SK-N-SH (cell line): ENCODE measurements around the gene OR2M3. TPM values are rescaled to one million over a fixed set of nuclear protein-coding genes. Genes with fewer than 3 reads are reported as not detected.
"Not testable (repeated sequence)": the region's sequence is repeated elsewhere in the genome, so short reads cannot be mapped to it uniquely, and the experiment has no call there.

Experiments
- CTCF ChIA-PET: fragments of 300-600, 350-600 bp; formaldehyde crosslinking; extraction: SDS; loops from one replicate; lab custom pipeline; 2021; lab: Yijun Ruan, JAX
- POLR2A ChIA-PET: fragments of 350-600 bp; sonication (Branson Sonifier 250); formaldehyde crosslinking; extraction: SDS; loops from one replicate; lab custom pipeline; 2020; ENCODE audit warnings: antibody characterized with exemption, inconsistent platforms; lab: Yijun Ruan, JAX
- DNase-seq: peaks from one replicate; pipeline ENCODE4 v3.0.0; 2012
- H2AFZ ChIP-seq: fragments of 200-600 bp; sonication (generic); 2 replicates; pipeline ENCODE4 v1.8.1; 2016; ENCODE audit warnings: antibody characterized with exemption, mild to moderate bottlenecking, low read depth
- H3F3A ChIP-seq: fragments of 200-600 bp; sonication (generic); replicated peaks from 2 replicates; pipeline ENCODE3; 2016; ENCODE audit warnings: antibody characterized with exemption, mild to moderate bottlenecking; ENCODE audit not compliant: insufficient read depth
- H3K27ac ChIP-seq, 2 experiments: fragments of 200-500 bp in 1 of 2; fragments of 200-600 bp in 1 of 2; sonication (Bioruptor generic) in 1 of 2; sonication (generic), shearing (Covaris generic) in 1 of 2; 2 replicates each; pipeline versions ENCODE4 v1.5.1 to v1.6.1; 2014 to 2016; ENCODE audit warnings: low read depth in 2 of 2, inconsistent platforms in 1 of 2, low read length in 1 of 2, mild to moderate bottlenecking in 1 of 2, mixed read lengths in 1 of 2
- H3K27me3 ChIP-seq: fragments of 200-600 bp; sonication (generic), shearing (Covaris generic); 2 replicates; pipeline ENCODE4 v1.6.1; 2016; ENCODE audit warnings: mixed run types; ENCODE audit not compliant: insufficient read depth
- H3K36me3 ChIP-seq, 2 experiments: fragments of 200-500 bp in 1 of 2; fragments of 200-600 bp in 1 of 2; sonication (Bioruptor generic) in 1 of 2; sonication (generic) in 1 of 2; replicated peaks in 1 of 2; 2 replicates each; pipeline versions ENCODE3 to v1.5.1; 2014 to 2016; ENCODE audit warnings: low read length in 1 of 2, mild to moderate bottlenecking in 1 of 2; ENCODE audit not compliant: insufficient read depth in 2 of 2, control insufficient read depth in 1 of 2
- H3K4me1 ChIP-seq, 2 experiments: fragments of 200-500 bp in 1 of 2; fragments of 200-600 bp in 1 of 2; sonication (Bioruptor generic) in 1 of 2; sonication (generic), shearing (Covaris generic) in 1 of 2; 2 replicates each; pipeline versions ENCODE4 v1.5.1 to v1.6.1; 2014 to 2016; ENCODE audit warnings: low read depth in 1 of 2, low read length in 1 of 2, mixed run types in 1 of 2; ENCODE audit not compliant: insufficient read depth in 2 of 2, control insufficient read depth in 1 of 2
- H3K4me2 ChIP-seq: fragments of 200-600 bp; sonication (generic), shearing (Covaris generic); 2 replicates; pipeline ENCODE4 v1.6.1; 2017; ENCODE audit warnings: mixed run types
- H3K4me3 ChIP-seq, 2 experiments: fragments of 200-500 bp in 1 of 2; fragments of 200-600 bp in 1 of 2; sonication (Bioruptor generic) in 1 of 2; sonication (generic), shearing (Covaris generic) in 1 of 2; 2 replicates each; pipeline versions ENCODE4 v1.5.1 to v1.8.1; 2014 to 2016; ENCODE audit warnings: low read depth in 2 of 2, inconsistent platforms in 1 of 2, low read length in 1 of 2, mild to moderate bottlenecking in 1 of 2, mixed read lengths in 1 of 2, moderate library complexity in 1 of 2
- H3K79me2 ChIP-seq: fragments of 200-600 bp; sonication (generic); 2 replicates; pipeline ENCODE4 v1.8.1; 2017; ENCODE audit warnings: mild to moderate bottlenecking; ENCODE audit not compliant: insufficient read depth
- H3K9ac ChIP-seq: fragments of 200-600 bp; sonication (generic); 2 replicates; pipeline ENCODE4 v1.6.1; 2017; ENCODE audit warnings: mixed run types
- H3K9me2 ChIP-seq: fragments of 200-600 bp; sonication (generic); 2 replicates; pipeline ENCODE4 v1.6.1; 2017; ENCODE audit warnings: mixed run types
- H3K9me3 ChIP-seq: fragments of 200-600 bp; sonication (generic); 2 replicates; pipeline ENCODE4 v1.6.1; 2017; ENCODE audit warnings: mixed run types, mild to moderate bottlenecking, moderate library complexity
- H4K20me1 ChIP-seq: fragments of 200-600 bp; sonication (generic); 2 replicates; pipeline ENCODE4 v1.6.1; 2017; ENCODE audit warnings: mild to moderate bottlenecking, mixed run types; ENCODE audit not compliant: insufficient read depth
- POLR2AphosphoS5 ChIP-seq: IDR thresholded peaks from 2 replicates; pipeline ENCODE4 v1.6.1; 2012; ENCODE audit warnings: low read depth, low read length
- TEAD4 ChIP-seq: IDR thresholded peaks from 2 replicates; pipeline ENCODE4 v1.4.0; 2012; ENCODE audit warnings: mild to moderate bottlenecking, borderline replicate concordance; ENCODE audit not compliant: insufficient read depth
- WGBS: methylation state at CpG from one replicate; pipeline ENCODE4 v1.1.6; 2017; ENCODE audit warnings: low lambda C conversion rate; 5-methylcytosine and 5-hydroxymethylcytosine counted together
- polyA plus RNA-seq, 3 experiments: library from polyadenylated mRNA; depleted of rRNA; stranded (reverse); fragments of >200 nt; gene quantifications; 2 replicates each; pipeline ENCODE4 v1.2.3, GENCODE V29; 2012
- TF ChIP-seq, protein P1 (sequence below): fragments of 150-350 bp; IDR thresholded peaks from 2 replicates; pipeline ENCODE4 v1.6.1; 2016; ENCODE audit warnings: mild to moderate bottlenecking, low read depth, low read length
- TF ChIP-seq, protein P2 (sequence below): IDR thresholded peaks from 2 replicates; pipeline ENCODE4 v1.4.0; 2012; ENCODE audit warnings: low read depth, borderline replicate concordance

OR2M3 gene
- polyA plus RNA-seq, 1 of the 3 experiments (the other 2 are of a cell fraction) = not detected

DNA sequence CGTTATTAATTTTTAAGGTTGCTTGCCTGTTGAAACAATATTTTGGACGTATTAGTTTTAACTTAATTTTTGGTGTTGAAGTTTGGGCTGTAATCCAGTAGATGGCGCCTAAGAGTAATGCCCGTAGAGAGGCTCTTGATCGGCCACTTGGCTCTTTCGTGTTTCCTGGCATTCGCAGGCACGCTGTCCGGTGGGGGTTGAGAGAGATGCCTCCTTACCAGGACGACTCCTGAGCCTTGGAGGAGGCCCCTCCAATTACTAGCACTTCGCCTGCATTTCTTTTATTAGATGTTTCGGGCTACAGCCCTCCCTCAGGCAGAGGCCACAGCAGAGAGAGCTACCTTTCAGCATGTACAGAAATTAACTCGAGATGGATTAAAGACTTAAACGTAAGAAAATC is 46.1 kb downstream of the OR2M3 start (continued):
- TF ChIP-seq, protein P1, sequence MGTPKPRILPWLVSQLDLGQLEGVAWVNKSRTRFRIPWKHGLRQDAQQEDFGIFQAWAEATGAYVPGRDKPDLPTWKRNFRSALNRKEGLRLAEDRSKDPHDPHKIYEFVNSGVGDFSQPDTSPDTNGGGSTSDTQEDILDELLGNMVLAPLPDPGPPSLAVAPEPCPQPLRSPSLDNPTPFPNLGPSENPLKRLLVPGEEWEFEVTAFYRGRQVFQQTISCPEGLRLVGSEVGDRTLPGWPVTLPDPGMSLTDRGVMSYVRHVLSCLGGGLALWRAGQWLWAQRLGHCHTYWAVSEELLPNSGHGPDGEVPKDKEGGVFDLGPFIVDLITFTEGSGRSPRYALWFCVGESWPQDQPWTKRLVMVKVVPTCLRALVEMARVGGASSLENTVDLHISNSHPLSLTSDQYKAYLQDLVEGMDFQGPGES = no peak
- TF ChIP-seq TEAD4 (no peak), POLR2AphosphoS5 (no peak)
- TF ChIP-seq, protein P2, sequence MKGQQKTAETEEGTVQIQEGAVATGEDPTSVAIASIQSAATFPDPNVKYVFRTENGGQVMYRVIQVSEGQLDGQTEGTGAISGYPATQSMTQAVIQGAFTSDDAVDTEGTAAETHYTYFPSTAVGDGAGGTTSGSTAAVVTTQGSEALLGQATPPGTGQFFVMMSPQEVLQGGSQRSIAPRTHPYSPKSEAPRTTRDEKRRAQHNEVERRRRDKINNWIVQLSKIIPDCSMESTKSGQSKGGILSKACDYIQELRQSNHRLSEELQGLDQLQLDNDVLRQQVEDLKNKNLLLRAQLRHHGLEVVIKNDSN = no peak
- TF ChIP-seq, all 33 proteins: peak for 3

DNA sequence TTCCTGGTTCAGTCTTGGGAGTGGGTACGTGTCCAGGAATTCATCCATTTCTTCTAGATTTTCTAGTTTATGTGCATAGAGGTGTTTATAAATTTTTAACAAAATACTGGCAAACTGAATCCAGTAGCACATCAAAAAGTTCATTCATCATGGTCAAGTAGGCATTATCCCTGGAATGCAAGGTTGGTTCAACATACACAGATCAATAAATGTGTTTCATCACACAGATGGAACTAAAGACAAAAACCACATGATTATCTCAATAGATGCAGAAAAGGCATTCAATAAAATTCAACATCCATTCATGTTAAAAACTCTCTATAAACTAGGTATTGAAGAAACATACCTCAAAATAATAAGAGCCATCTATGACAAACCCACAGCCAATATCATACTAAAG is 62.2 kb downstream of the OR2M3 start:
- H2AFZ ChIP-seq, H3K36me3 ChIP-seq, H3K4me1 ChIP-seq, POLR2A ChIA-PET, H3K9me2 ChIP-seq, H3K27ac ChIP-seq, DNase-seq, H3K9ac ChIP-seq, H3K9me3 ChIP-seq, H3K79me2 ChIP-seq, H4K20me1 ChIP-seq, H3K4me3 ChIP-seq, H3K27me3 ChIP-seq, H3F3A ChIP-seq, CTCF ChIA-PET, H3K4me2 ChIP-seq: not testable (repeated sequence)
- 0% methylated on average over 1 of the region's 1 CpG for WGBS

Other genes with a start within 250 kb of the OR2M3 start
- not detected in 2 replicates for gene OR2L8, start 248.4 kb upstream of the OR2M3 start, polyA plus RNA-seq (2012; rRNA removed)
- gene OR2AK2, start 232.0 kb upstream of the OR2M3 start, polyA plus RNA-seq (2012; rRNA removed) = 0.06 TPM in 1 of 2 replicates, not detected in the other
- not detected in 2 replicates for gene OR2L5, start 183.6 kb upstream of the OR2M3 start, polyA plus RNA-seq (2012; rRNA removed)
- gene OR2L2, start 167.2 kb upstream of the OR2M3 start, polyA plus RNA-seq (2012; rRNA removed) = 0.03 and 0.08 TPM in 2 replicates
- gene OR2L3, start 150.4 kb upstream of the OR2M3 start, polyA plus RNA-seq (2012; rRNA removed) = 0.02 and 0.03 TPM in 2 replicates
- gene OR2L13, start 102.1 kb upstream of the OR2M3 start, polyA plus RNA-seq (2012; rRNA removed) = 0.15 and 0.23 TPM in 2 replicates
- not detected in 2 replicates for gene OR2M5, start 52.1 kb upstream of the OR2M3 start, polyA plus RNA-seq (2012; rRNA removed)
- gene OR2M2, start 22.4 kb upstream of the OR2M3 start, polyA plus RNA-seq (2012; rRNA removed) = not detected in 2 replicates
- gene OR2M4, start 34.2 kb downstream of the OR2M3 start, polyA plus RNA-seq (2012; rRNA removed) = not detected in 2 replicates
- gene OR2T33, start 80.7 kb downstream of the OR2M3 start, polyA plus RNA-seq (2012; rRNA removed) = 0.07 TPM in 1 of 2 replicates, not detected in the other
- not detected in 2 replicates for gene OR2T12, start 106.2 kb downstream of the OR2M3 start, polyA plus RNA-seq (2012; rRNA removed)
- gene OR2M7, start 127.3 kb downstream of the OR2M3 start, polyA plus RNA-seq (2012; rRNA removed) = not detected in 2 replicates
- not detected in 2 replicates for gene OR14C36, start 151.5 kb downstream of the OR2M3 start, polyA plus RNA-seq (2012; rRNA removed)
- gene OR2T4, start 164.4 kb downstream of the OR2M3 start, polyA plus RNA-seq (2012; rRNA removed) = not detected in 2 replicates
- gene OR2T6, start 178.5 kb downstream of the OR2M3 start, polyA plus RNA-seq (2012; rRNA removed) = not detected in 2 replicates
- gene OR2T1, start 205.8 kb downstream of the OR2M3 start, polyA plus RNA-seq (2012; rRNA removed) = not detected in 2 replicates
- gene OR2T2, start 248.4 kb downstream of the OR2M3 start, polyA plus RNA-seq (2012; rRNA removed) = not detected in 2 replicates